NCI-H2196 treated with DMSO at 0.1 percent for 48 hours (cell line): Measurements from ENCODE around the gene C16orf95.

ENCODE experiments used
- DNase-seq: peaks from one replicate; lab custom pipeline; 2025; ENCODE audit not compliant: unreplicated experiment; lab: John Stamatoyannopoulos, UW

The C16orf95 gene

GRCh38 chr16:87333581-87334331, 16.6 kb upstream of the C16orf95 start:
- DNase-seq: no peak

GRCh38 chr16:87333101-87333500, 15.9 kb upstream of the C16orf95 start:
- DNase-seq: no peak

GRCh38 chr16:87332150-87332549, 15.0 kb upstream of the C16orf95 start:
- no peak for DNase-seq

GRCh38 chr16:87331241-87331801, 14.1 kb upstream of the C16orf95 start:
- no peak for DNase-seq

- DNase-seq: no peak
Measured at GRCh38 chr16:87330646-87331045, 13.5 kb upstream of the C16orf95 start.

- no peak for DNase-seq
Measured at GRCh38 chr16:87330257-87330624, 13.0 kb upstream of the C16orf95 start.

GRCh38 chr16:87329436-87330256, 12.5 kb upstream of the C16orf95 start:
- DNase-seq: no peak

- no peak for DNase-seq
Measured at GRCh38 chr16:87328846-87329245, 11.7 kb upstream of the C16orf95 start.

GRCh38 chr16:87327798-87328495, 10.8 kb upstream of the C16orf95 start:
- no peak for DNase-seq

- DNase-seq: no peak
Measured at GRCh38 chr16:87326151-87326571, 9.0 kb upstream of the C16orf95 start.

GRCh38 chr16:87325423-87325858, 8.2 kb upstream of the C16orf95 start:
- DNase-seq: no peak

- DNase-seq: no peak
Measured at GRCh38 chr16:87324411-87325275, 7.5 kb upstream of the C16orf95 start.

GRCh38 chr16:87323727-87324410, 6.7 kb upstream of the C16orf95 start:
- DNase-seq: no peak

GRCh38 chr16:87322833-87323726, 5.9 kb upstream of the C16orf95 start:
- no peak for DNase-seq

GRCh38 chr16:87322360-87322759, 5.2 kb upstream of the C16orf95 start:
- DNase-seq: no peak

GRCh38 chr16:87321336-87322107, 4.3 kb upstream of the C16orf95 start:
- DNase-seq: no peak

GRCh38 chr16:87320510-87321227, 3.5 kb upstream of the C16orf95 start:
- no peak for DNase-seq
